Heart right ventricle (tissue), 16 donors: ENCODE data around the gene TREM1. TPM values are rescaled to one million over a fixed set of nuclear protein-coding genes. Genes with fewer than 3 reads are reported as not detected.
"Not testable (repeated sequence)": the region's sequence is repeated elsewhere in the genome, so short reads cannot be mapped to it uniquely, and the experiment has no call there.

ENCODE experiments used
- ATAC-seq, 8 donors: fragments of 200-7000 bp; cut with Tn5 transposase; one replicate each; pipeline ENCODE4 v1.9.1; 2020; ENCODE audit warnings: mild to moderate bottlenecking in 8 of 8, moderate library complexity in 8 of 8, moderate number of reproducible peaks in 1 of 8
- DNase-seq, 2 donors: peaks; one replicate each; pipeline ENCODE4 v3.0.0-alpha.2; 2020
- H3K27ac ChIP-seq, 10 donors: fragments of 200-600 bp; sonication (generic) in 2 of 10; one replicate each; pipeline versions ENCODE4 v1.5.0 to v1.8.0; 2020 to 2022; ENCODE audit warnings: mild to moderate bottlenecking in 3 of 10
- H3K27me3 ChIP-seq, 7 donors: fragments of 200-600 bp; one replicate each; pipeline ENCODE4 v1.8.0; 2021 to 2022; ENCODE audit warnings: mild to moderate bottlenecking in 2 of 7
- H3K36me3 ChIP-seq, 9 donors: fragments of 200-600 bp; sonication (generic) in 1 of 9; one replicate each; pipeline versions ENCODE4 v1.5.0 to v1.8.0; 2020 to 2022; ENCODE audit warnings: mild to moderate bottlenecking in 2 of 9
- H3K4me1 ChIP-seq, 9 donors: fragments of 200-600 bp; sonication (generic) in 1 of 9; one replicate each; pipeline versions ENCODE4 v1.5.0 to v1.8.0; 2020 to 2022; ENCODE audit warnings: mild to moderate bottlenecking in 4 of 9
- H3K4me3 ChIP-seq, 10 donors: fragments of 200-600 bp; sonication (generic) in 2 of 10; one replicate each; pipeline versions ENCODE4 v1.5.0 to v1.8.0; 2020 to 2022; ENCODE audit warnings: mild to moderate bottlenecking in 7 of 10, moderate library complexity in 2 of 10
- H3K9me3 ChIP-seq, 11 donors: fragments of 200-600 bp in 10 of 11; sonication (generic) in 2 of 11; one replicate each; pipeline versions ENCODE4 v1.5.0 to v1.8.0; 2013 to 2022; ENCODE audit warnings: mild to moderate bottlenecking in 2 of 11, control low read depth in 1 of 11, moderate library complexity in 1 of 11
- WGBS, 2 donors: extraction: QIAGEN DNeasy Blood & Tissue Kit; methylation state at CpG; one replicate each; pipeline ENCODE4 v1.1.7; 2013; ENCODE audit warnings: inconsistent platforms in 1 of 2; 5-methylcytosine and 5-hydroxymethylcytosine counted together
- intact Hi-C, 10 donors: fragments of 100-400 bp; cut with DNase I; formaldehyde crosslinking; loops; one replicate each; pipeline versions ENCODE4 v1.11.1 to v1.14.2; 2022
- polyA plus RNA-seq, 2 donors: library from polyadenylated mRNA; stranded (reverse); fragments of 200-250 nt; gene quantifications; one replicate each; pipeline ENCODE4 v1.2.3, GENCODE V29; 2013
- total RNA-seq, 10 donors: library from RNA; stranded (reverse); fragmentation: NEBNext Ultra II Directional in 3 of 10; extraction: Animal tissue kit (Norgen Biotek cat#: 25700) in 3 of 10; gene quantifications; one replicate each; pipeline versions ENCODE4 v1.2.1 to v1.2.4, GENCODE V29; 2021 to 2023
- TF ChIP-seq, protein P1 (sequence below), 9 donors: fragments of 200-600 bp; sonication (generic) in 2 of 9; IDR thresholded peaks; one replicate each; pipeline versions ENCODE4 v1.5.0 to v1.8.0; 2021 to 2022; ENCODE audit warnings: antibody characterized with exemption in 9 of 9, mild to moderate bottlenecking in 5 of 9, moderate library complexity in 1 of 9
- donor health status: Arrhythmogenic right ventricular cardiomyopathy.
- donor health status: ischemic (EF 13 %, LVEDD 7.1; RV severe dilation, severe dysfunction).
- donor health status: healthy with polysubstance abuse.
- donor health status: DM: no; HTN: yes; CAD: no.
- donor health status: DM: no; HTN: no; CAD: no.
- donor health status: ischemic (EF 25% LVEDD 6.9; RV normal size, moderate dysfunction).
- donor health status: ischemic (EF 25% LVEDD 5.7; RV mildly dilated, moderate dysfunction).
- donor health status: healthy.
- donor health status: DM: yes; HTN: yes; CAD: no.
- donor health status: Ischemic cardiomyopathy.
- donor health status: ischemic (EF 35%, LVEDD 5.7; RV mildly dilated, moderate dysfunction).
- donor health status: nonischemic (EF 11% LVEDD 7.7; RV severe dilation, severe dysfunction).
- donor health status: DM: yes; HTN: yes; CAD: no.
- donor health status: PGD.
- donor health status: ischemic (EF 29% LVEDD 5.4; RV normal size, mild dysfunction).
- donor health status: nonischemic (EF 23%, LVEDD 6.1; RV moderate dilation, normal function).

The TREM1 gene
- total and polyA plus RNA-seq, 12 donors, result 0.35 to 12.4 (median 1.00) TPM; not detected in 1

- intact Hi-C loops, result no loop called here
- H3K4me1 ChIP-seq, result peaks cover 0 to 6% (median 0%) of the 10 kb centered on the region in 9 donors
- TF ChIP-seq, protein P1, sequence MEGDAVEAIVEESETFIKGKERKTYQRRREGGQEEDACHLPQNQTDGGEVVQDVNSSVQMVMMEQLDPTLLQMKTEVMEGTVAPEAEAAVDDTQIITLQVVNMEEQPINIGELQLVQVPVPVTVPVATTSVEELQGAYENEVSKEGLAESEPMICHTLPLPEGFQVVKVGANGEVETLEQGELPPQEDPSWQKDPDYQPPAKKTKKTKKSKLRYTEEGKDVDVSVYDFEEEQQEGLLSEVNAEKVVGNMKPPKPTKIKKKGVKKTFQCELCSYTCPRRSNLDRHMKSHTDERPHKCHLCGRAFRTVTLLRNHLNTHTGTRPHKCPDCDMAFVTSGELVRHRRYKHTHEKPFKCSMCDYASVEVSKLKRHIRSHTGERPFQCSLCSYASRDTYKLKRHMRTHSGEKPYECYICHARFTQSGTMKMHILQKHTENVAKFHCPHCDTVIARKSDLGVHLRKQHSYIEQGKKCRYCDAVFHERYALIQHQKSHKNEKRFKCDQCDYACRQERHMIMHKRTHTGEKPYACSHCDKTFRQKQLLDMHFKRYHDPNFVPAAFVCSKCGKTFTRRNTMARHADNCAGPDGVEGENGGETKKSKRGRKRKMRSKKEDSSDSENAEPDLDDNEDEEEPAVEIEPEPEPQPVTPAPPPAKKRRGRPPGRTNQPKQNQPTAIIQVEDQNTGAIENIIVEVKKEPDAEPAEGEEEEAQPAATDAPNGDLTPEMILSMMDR (IDR thresholded peaks at IDR 0.05), result no peak
- DNase-seq (no peak), ATAC-seq (no peak)
- peaks cover 0 to 14% (median 0%) of the 10 kb centered on the region in 11 donors for H3K9me3 ChIP-seq
- H3K36me3 ChIP-seq, result no peaks in the 10 kb centered on the region
- H3K27ac ChIP-seq, result no peak overlapping the region
- H3K4me3 ChIP-seq, result no peak overlapping the region
- H3K27me3 ChIP-seq, result peaks cover 0 to 9% (median 0%) of the 10 kb centered on the region in 7 donors
Measured at GRCh38 chr6:41255110-41255509, 31.4 kb downstream of the TREM1 start.

- no peak for ATAC-seq
- peaks cover 0 to 1% (median 0%) of the 10 kb centered on the region in 11 donors for H3K9me3 ChIP-seq
- H3K27ac ChIP-seq, result no peak overlapping the region
- no peaks in the 10 kb centered on the region for H3K36me3 ChIP-seq
- intact Hi-C loops, result no loop called here
- H3K4me1 ChIP-seq, result peaks cover 0 to 6% (median 0%) of the 10 kb centered on the region in 9 donors
- WGBS, 2 donors, result 59 to 62% methylated on average over 3 of the region's 3 CpGs
- DNase-seq, result no peak
- no peak overlapping the region for H3K4me3 ChIP-seq
- TF ChIP-seq, protein P1 (IDR thresholded peaks at IDR 0.05), result no peak
- peaks cover 0 to 9% (median 2%) of the 10 kb centered on the region in 7 donors for H3K27me3 ChIP-seq
Measured at GRCh38 chr6:41252401-41253169, 33.9 kb downstream of the TREM1 start.

DNA sequence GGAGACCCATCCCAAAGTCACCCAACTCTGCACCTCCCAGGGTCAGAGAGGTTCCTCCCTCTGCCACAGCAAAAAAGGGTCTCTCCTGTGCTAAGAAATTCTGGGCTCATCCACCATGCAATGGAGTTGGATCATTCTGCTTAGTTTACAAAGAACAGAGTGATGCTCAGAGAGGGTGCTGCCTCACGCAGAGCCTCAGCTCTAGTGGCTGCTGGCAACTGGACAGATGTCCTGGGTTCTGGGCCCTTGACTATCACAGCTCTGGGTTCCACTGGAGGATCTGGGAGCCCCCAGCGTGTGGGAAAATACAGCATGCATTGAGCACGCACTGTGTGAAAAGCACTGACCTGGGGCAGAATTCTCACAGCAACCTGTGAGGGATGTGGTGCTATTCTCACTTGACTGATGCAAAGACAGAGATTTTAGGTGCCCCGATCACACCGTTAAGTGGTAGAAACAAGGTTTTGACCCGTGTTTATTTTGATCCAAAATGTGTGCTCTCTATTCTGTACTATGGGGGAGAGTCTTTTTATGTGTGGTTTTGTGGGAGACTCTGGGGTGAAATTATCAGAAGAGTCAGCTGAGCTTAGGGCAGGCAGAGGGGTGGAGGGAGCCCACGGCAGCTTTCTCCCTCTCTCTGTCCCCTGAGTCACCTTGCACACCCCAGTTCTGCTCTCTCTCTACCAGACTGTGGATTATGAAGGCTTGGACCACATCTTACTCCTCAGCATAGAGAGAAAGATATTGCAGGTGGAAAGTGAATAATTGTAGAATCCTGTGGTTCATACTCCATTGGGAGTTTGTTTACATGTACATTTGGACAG is 38.4 kb downstream of the TREM1 start:
- DNase-seq (no peak), ATAC-seq (no peak)
- Histone ChIP-seq H3K4me1 (no peaks in the 10 kb centered on the region), H3K27me3 (peaks cover 0 to 9% (median 3%) of the 10 kb centered on the region in 7 donors), H3K9me3 (peaks cover 0 to 3% (median 0%) of the 10 kb centered on the region in 11 donors), H3K4me3 (no peak overlapping the region), H3K27ac (no peak overlapping the region), H3K36me3 (no peaks in the 10 kb centered on the region)
- TF ChIP-seq, protein P1 (IDR thresholded peaks at IDR 0.05), result no peak
- intact Hi-C loops, result no loop called here
- WGBS, 2 donors, result 78 to 84% methylated on average over 7 of the region's 7 CpGs

- no peak overlapping the region for H3K27ac ChIP-seq
- H3K4me1 ChIP-seq, result no peaks in the 10 kb centered on the region
- ATAC-seq (no peak), DNase-seq (no peak)
- TF ChIP-seq, protein P1 (IDR thresholded peaks at IDR 0.05), result no peak
- H3K27me3 ChIP-seq, result peaks cover 0 to 9% (median 4%) of the 10 kb centered on the region in 7 donors
- 71 to 72% methylated on average over 9 of the region's 9 CpGs for WGBS, 2 donors
- H3K36me3 ChIP-seq, result no peaks in the 10 kb centered on the region
- intact Hi-C loops, result no loop called here
- peaks cover 0 to 3% (median 0%) of the 10 kb centered on the region in 11 donors for H3K9me3 ChIP-seq
- no peak overlapping the region for H3K4me3 ChIP-seq
Measured at GRCh38 chr6:41247288-41247865, 39.1 kb downstream of the TREM1 start.

DNA sequence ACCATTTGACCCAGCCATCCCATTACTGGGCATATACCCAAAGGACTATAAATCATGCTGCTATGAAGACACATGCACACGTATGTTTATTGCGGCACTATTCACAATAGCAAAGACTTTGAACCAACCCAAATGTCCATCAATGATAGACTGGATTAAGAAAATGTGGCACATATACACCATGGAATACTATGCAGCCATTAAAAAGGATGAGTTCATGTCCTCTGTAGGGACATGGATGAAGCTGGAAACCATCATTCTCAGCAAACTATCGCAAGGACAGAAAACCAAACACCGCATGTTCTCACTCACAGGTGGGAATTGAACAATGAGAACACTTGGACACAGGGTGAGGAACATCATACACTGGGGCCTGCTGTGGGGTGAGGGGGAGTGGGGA is 40.0 kb downstream of the TREM1 start:
- intact Hi-C loops, H3K4me3 ChIP-seq, H3K9me3 ChIP-seq, H3K4me1 ChIP-seq, DNase-seq, ATAC-seq, H3K27ac ChIP-seq, H3K36me3 ChIP-seq: not testable (repeated sequence)
- H3K27me3 ChIP-seq, result peaks cover 0 to 15% (median 5%) of the 10 kb centered on the region in 7 donors
- WGBS, 2 donors, result 100% methylated on average over 2 to 4 of the region's 4 CpGs
